Measurements from ENCODE around the gene LRFN2.

The LRFN2 gene

DNA sequence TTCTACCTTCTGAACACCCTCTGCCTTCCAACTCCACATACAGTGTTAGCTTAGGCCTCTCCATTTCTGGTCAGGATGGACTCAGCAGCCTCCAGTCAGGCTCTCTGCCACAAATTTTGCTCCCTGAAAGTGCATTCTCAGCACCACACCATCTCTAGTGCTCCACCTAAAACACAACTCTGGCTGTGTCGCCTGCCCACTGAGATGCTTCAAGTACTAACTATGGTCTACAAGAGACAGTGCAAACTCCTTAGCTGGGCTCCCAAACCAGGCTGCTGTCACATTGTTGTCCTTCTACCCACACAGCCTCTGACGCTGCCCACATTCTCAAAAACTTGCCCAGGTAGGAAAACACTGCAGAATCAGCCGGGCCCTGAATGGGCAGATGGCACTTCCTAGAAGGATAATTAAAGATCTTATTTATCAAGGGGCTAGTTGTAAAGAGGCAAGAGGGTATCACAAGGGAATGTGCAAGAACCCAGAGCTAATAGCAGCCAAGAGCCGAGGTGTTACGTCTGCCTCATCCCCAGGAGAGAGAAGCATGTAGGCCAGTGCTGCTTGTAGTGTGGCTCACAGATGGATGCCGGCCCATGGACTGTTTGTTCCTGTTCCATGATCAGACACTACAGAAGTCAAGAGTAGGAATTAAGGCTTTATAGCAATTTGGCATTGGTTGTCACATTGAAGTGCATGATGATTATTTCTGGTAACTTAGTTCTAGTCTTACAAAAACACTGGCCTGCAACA, 189.7 kb downstream of the LRFN2 start:
- TF ChIP-seq, protein P1, sequence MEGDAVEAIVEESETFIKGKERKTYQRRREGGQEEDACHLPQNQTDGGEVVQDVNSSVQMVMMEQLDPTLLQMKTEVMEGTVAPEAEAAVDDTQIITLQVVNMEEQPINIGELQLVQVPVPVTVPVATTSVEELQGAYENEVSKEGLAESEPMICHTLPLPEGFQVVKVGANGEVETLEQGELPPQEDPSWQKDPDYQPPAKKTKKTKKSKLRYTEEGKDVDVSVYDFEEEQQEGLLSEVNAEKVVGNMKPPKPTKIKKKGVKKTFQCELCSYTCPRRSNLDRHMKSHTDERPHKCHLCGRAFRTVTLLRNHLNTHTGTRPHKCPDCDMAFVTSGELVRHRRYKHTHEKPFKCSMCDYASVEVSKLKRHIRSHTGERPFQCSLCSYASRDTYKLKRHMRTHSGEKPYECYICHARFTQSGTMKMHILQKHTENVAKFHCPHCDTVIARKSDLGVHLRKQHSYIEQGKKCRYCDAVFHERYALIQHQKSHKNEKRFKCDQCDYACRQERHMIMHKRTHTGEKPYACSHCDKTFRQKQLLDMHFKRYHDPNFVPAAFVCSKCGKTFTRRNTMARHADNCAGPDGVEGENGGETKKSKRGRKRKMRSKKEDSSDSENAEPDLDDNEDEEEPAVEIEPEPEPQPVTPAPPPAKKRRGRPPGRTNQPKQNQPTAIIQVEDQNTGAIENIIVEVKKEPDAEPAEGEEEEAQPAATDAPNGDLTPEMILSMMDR (conservative IDR thresholded peaks at IDR 0.05), result no peak
- H3K27ac ChIP-seq, result peak overlapping the region; percentile 47

GRCh38 chr6:40395698-40396076, 191.5 kb downstream of the LRFN2 start:
- peak overlapping the region; percentile 47 for H3K27ac ChIP-seq
- TF ChIP-seq, protein P1 (conservative IDR thresholded peaks at IDR 0.05), result no peak

DNA sequence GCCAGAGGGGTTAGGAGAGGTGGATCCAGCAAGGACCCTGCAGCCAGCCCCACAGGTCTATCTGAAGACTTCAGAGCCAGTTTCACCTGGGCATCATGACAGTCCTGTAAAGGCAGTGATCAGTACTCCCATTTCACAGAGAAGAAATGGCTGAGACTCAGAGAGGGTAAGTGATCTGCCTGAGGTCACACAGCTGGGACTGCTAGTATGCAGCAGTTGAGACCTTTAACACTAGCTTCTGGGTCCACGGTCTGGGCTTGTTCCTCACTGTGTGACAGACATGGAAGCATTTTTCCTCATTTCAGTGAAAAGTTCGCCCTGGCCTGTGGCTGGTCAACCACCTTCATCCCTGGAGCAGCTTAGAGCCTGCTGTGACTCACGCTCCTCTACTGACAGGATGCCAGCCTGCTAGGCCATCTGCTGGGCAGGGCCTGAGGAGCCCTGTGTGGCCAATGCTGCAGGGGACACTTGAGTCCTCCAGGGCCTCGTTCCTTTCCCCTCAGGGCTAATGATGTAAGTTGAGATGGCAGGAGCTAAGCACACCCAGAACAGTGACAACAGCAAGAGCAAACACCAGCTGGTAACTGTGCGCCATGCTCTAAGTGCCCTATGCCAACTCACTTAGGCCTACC, 192.0 kb downstream of the LRFN2 start:
- H3K27ac ChIP-seq, result no peak overlapping the region
- TF ChIP-seq, protein P1 (conservative IDR thresholded peaks at IDR 0.05), result no peak

GRCh38 chr6:40394381-40394780, 192.8 kb downstream of the LRFN2 start:
- TF ChIP-seq, protein P1 (conservative IDR thresholded peaks at IDR 0.05), result no peak
- H3K27ac ChIP-seq, result no peak overlapping the region

DNA sequence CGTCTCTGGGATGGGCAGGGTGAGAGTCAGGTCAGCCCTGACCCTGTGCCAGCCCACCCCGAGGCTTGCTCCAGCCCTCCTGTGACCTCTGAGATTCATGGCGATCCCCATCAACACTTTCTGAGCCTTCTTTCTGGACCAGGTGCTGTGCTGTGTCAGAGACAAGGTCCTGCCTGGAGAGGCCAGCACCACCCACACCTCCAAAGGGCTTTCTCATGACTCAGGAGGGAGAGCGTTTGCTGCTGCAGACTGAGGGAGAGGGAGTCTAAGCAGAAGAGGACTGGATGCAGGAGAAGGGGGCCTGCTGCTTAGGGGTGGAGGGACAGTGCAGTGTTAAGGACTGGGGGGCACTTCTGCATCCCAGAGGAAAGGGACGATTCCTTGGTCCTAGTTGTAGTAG, 193.5 kb downstream of the LRFN2 start:
- H3K27ac ChIP-seq, result no peak overlapping the region
- TF ChIP-seq, protein P1 (conservative IDR thresholded peaks at IDR 0.05), result no peak

- TF ChIP-seq, protein P1 (conservative IDR thresholded peaks at IDR 0.05), result no peak
- no peak overlapping the region for H3K27ac ChIP-seq
Observed at GRCh38 chr6:40392589-40392988, 194.6 kb downstream of the LRFN2 start.

DNA sequence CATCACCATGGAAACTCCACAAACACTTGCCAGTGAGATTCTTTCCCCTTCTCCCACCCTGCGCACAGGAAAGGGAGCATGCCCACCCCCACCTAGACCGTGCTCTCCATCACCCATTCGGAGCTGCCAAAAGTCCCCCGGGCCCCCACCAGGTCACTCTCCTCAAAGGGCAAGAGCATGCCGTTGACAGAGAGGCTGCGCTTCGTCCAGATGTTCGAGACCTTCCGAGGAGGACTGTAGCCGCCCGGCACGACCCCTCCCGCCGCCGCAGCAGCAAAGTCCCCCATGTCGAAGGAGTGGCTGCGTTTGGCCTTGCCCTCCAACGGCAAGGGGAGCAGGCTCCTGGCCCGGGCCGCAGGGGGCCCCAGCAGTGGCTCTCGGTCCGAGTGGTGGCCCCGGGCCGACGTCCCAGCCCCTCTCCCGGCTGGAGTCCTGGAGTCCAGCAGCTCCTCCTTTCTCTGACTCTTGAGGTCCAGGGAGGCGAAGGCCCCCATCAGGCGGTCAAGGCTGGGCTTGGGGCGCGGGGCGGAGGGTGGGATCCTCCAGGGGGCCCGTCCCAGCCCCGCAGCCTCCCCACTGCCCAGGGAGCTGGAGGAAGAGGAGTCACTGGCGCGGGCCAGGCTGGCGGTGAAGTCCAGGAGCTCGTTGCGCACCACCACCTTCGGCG, 195.2 kb downstream of the LRFN2 start:
- TF ChIP-seq, protein P1 (conservative IDR thresholded peaks at IDR 0.05), result no peak

More for the DNA sequence above, 195.2 kb downstream of the LRFN2 start:
- no peak overlapping the region for H3K27ac ChIP-seq
